Measurements from ENCODE around the gene ATP1B1. TPM values are rescaled to one million over a fixed set of nuclear protein-coding genes. Genes with fewer than 3 reads are reported as not detected.

Gene ATP1B1
- total RNA-seq, 1 experiment from 2014 or later = 40.7 TPM

DNA sequence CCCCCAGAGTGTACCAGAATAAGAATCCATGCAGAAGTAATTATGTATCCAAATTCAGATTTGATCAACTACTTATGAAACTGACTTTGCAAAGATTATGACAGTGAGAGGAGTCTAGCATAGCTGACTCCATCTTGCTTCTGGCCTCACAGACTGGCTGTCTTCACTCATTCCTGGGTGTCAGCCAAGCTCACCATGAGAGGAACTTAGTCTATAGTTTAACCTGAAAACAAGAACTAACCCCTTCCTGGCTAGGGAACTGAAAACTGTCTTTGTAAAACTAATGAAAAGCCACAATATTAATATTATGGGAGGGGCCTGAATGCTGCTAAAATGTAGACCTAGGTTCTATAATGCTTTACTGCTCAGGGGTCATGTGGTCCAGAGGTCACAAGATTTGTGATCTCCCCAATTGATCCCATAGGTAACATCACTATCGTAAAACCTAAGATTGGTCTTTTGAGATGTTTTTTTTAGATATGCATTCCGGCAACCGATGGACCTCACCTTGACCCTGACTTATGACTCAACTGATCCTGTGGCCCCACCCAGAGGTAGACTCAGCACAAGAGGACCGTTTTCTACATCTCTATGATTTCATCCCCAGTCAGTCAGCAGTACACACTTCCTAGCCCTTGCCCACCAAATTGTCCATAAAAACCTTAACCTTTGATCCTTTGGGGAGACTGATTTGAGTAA lies 55.2 kb downstream of the ATP1B1 start:
- no peaks in the 10 kb centered on the region for H3K9me3 Mint-ChIP-seq
- TF ChIP-seq ZNF263 (CRISPR knock-in tag; IDR thresholded peaks at IDR 0.05; ENCODE audit: low read depth) (no peak), ZNF317 (CRISPR knock-in tag; IDR thresholded peaks at IDR 0.05; ENCODE audit: borderline replicate concordance, low read depth) (no peak), SMAD4 (CRISPR knock-in tag; IDR thresholded peaks at IDR 0.05) (no peak), JUN (CRISPR knock-in tag; IDR thresholded peaks at IDR 0.05) (no peak), RELA (CRISPR knock-in tag; IDR thresholded peaks at IDR 0.05; ENCODE audit: borderline replicate concordance) (no peak), NR2C2 (CRISPR knock-in tag; IDR thresholded peaks at IDR 0.05) (no peak), KAT7 (CRISPR knock-in tag; IDR thresholded peaks at IDR 0.05; ENCODE audit: borderline replicate concordance) (no peak), ELF4 (CRISPR knock-in tag; IDR thresholded peaks at IDR 0.05; ENCODE audit: low read depth) (no peak), MLX (CRISPR knock-in tag; IDR thresholded peaks at IDR 0.05) (no peak), PREB (CRISPR knock-in tag; IDR thresholded peaks at IDR 0.05; ENCODE audit: borderline replicate concordance) (no peak), GABPB1 (CRISPR knock-in tag; IDR thresholded peaks at IDR 0.05) (no peak), ZNF232 (CRISPR knock-in tag; IDR thresholded peaks at IDR 0.05) (no peak), MAX (CRISPR knock-in tag; IDR thresholded peaks at IDR 0.05) (no peak), ZNF423 (CRISPR knock-in tag; IDR thresholded peaks at IDR 0.05) (no peak)
- no peak overlapping the region for H3K4me3 Mint-ChIP-seq
- DNase-seq (ENCODE audit: low spot score) = no peak
- ChIA-PET POLR2A (no interaction called here), CTCF (no interaction called here)
- ATAC-seq = no peak
- H3K27ac Mint-ChIP-seq = no peak overlapping the region
- no peaks in the 10 kb centered on the region for H3K36me3 Mint-ChIP-seq
- peaks cover 7% of the 10 kb centered on the region for H3K4me1 Mint-ChIP-seq
- H3K27me3 Mint-ChIP-seq (ENCODE audit: low read depth) = no peaks in the 10 kb centered on the region

DNA sequence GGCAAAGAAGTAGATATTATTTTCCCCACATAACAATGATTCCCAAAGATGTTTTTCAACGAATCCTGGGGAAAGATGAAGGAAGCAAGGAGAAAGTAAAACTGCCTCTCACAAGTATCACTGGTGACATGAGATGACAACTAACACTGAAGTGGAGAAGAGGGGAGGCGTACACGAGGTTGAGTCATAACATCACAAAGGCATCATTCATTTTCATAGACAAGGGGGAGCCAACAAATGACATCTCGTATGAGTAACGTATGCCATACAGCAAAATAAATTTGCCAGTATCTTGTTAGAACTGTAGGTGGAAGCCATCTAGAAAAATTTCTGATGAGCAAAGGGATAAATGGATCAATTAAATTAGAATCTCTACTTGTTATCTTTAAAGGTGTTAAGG lies 56.6 kb downstream of the ATP1B1 start:
- Mint-ChIP-seq H3K9me3 (no peaks in the 10 kb centered on the region), H3K27ac (no peak overlapping the region), H3K27me3 (ENCODE audit: low read depth) (no peaks in the 10 kb centered on the region), H3K4me1 (peaks cover 7% of the 10 kb centered on the region), H3K4me3 (no peak overlapping the region), H3K36me3 (no peaks in the 10 kb centered on the region)
- ChIA-PET POLR2A (no interaction called here), CTCF (no interaction called here)
- DNase-seq (ENCODE audit: low spot score) (no peak), ATAC-seq (no peak)
- TF ChIP-seq NR1H2 (CRISPR knock-in tag; IDR thresholded peaks at IDR 0.05) (no peak), ELF4 (CRISPR knock-in tag; IDR thresholded peaks at IDR 0.05; ENCODE audit: low read depth) (no peak), ATF1 (CRISPR knock-in tag; IDR thresholded peaks at IDR 0.05) (no peak), MYBL2 (CRISPR knock-in tag; IDR thresholded peaks at IDR 0.05) (no peak), ZNF263 (CRISPR knock-in tag; IDR thresholded peaks at IDR 0.05; ENCODE audit: low read depth) (no peak), AFF4 (CRISPR knock-in tag; IDR thresholded peaks at IDR 0.05; ENCODE audit: borderline replicate concordance) (no peak), KAT7 (CRISPR knock-in tag; IDR thresholded peaks at IDR 0.05; ENCODE audit: borderline replicate concordance) (no peak), ERG (CRISPR knock-in tag; IDR thresholded peaks at IDR 0.05) (no peak), SP1 (CRISPR knock-in tag; conservative IDR thresholded peaks at IDR 0.05) (no peak), TCF7 (CRISPR knock-in tag; IDR thresholded peaks at IDR 0.05; ENCODE audit: low read depth) (no peak), RORB (CRISPR knock-in tag; IDR thresholded peaks at IDR 0.05) (no peak), ZNF671 (CRISPR knock-in tag; IDR thresholded peaks at IDR 0.05) (no peak)
- TF ChIP-seq, protein P1, sequence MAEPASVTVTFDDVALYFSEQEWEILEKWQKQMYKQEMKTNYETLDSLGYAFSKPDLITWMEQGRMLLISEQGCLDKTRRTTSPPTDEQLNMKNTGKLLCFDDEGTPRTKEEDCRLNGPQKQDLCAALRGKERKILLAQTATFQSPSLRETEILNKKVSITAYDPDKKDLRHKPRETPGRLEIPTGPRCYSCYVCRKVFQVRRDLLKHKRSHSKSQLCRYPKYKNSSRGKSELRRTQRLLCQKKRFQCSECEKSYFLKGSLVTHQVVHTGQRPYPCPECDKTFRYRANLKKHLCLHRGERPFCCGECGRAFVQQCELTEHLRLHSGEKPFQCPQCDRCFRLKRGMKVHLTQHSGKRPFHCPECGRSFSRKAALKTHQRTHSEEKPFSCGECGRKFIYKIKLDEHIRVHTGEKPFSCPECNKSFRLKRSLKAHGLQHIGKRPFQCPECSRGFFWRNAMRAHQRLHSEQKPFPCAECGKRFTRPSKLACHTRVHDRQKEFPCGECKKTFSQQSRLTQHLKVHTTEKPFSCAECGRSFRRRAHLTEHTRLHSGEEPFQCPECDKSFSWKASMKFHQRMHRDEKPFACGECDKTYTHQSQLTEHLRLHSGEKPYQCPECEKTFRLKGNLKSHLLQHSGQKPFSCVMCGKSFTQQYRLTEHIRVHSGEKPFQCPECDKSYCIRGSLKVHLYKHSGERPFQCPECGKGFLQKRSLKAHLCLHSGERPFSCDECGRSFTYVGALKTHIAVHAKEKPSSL (CRISPR knock-in tag; conservative IDR thresholded peaks at IDR 0.05) = no peak
- TF ChIP-seq, protein P2, sequence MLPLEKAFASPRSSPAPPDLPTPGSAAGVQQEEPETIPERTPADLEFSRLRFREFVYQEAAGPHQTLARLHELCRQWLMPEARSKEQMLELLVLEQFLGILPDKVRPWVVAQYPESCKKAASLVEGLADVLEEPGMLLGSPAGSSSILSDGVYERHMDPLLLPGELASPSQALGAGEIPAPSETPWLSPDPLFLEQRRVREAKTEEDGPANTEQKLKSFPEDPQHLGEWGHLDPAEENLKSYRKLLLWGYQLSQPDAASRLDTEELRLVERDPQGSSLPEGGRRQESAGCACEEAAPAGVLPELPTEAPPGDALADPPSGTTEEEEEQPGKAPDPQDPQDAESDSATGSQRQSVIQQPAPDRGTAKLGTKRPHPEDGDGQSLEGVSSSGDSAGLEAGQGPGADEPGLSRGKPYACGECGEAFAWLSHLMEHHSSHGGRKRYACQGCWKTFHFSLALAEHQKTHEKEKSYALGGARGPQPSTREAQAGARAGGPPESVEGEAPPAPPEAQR (CRISPR knock-in tag; IDR thresholded peaks at IDR 0.05) = no peak

All from WTC11 (cell line).